Sigmoid colon (tissue), 7 donors: ENCODE data around the gene NRP1. TPM values are rescaled to one million over a fixed set of nuclear protein-coding genes. Genes with fewer than 3 reads are reported as not detected.

Experiments used
- DNase-seq: peaks from one replicate; pipeline ENCODE4 v3.0.0-alpha.2; 2019
- H3K27ac ChIP-seq, 4 donors: fragments of 200-600 bp; sonication (generic); one replicate each; pipeline ENCODE4 v1.5.1; 2016 to 2019; ENCODE audit warnings: mild to moderate bottlenecking in 1 of 4
- H3K27me3 ChIP-seq, 3 donors: fragments of 200-600 bp; sonication (generic); one replicate each; pipeline ENCODE4 v1.5.1; 2019; ENCODE audit warnings: mild to moderate bottlenecking in 1 of 3
- H3K36me3 ChIP-seq, 4 donors: fragments of 200-600 bp; sonication (generic); one replicate each; pipeline ENCODE4 v1.5.1; 2016 to 2019
- H3K4me1 ChIP-seq, 4 donors: fragments of 200-600 bp; sonication (generic); one replicate each; pipeline ENCODE4 v1.5.1; 2017 to 2019
- H3K4me3 ChIP-seq, 4 donors: fragments of 200-600 bp; sonication (generic); one replicate each; pipeline ENCODE4 v1.5.1; 2017 to 2019; ENCODE audit warnings: mild to moderate bottlenecking in 2 of 4, moderate library complexity in 1 of 4
- H3K9me3 ChIP-seq, 4 donors: fragments of 200-600 bp in 3 of 4; sonication (generic) in 3 of 4; one replicate each; pipeline versions ENCODE4 v1.5.1 to v1.6.1; 2013 to 2019
- CTCF ChIP-seq, 4 experiments: fragments of 450-650 bp in 3 of 4; fragments of 200-600 bp in 1 of 4; IDR thresholded peaks; one replicate each; pipeline ENCODE4 v1.5.1; 2016 to 2019; ENCODE audit warnings: antibody characterized with exemption in 4 of 4, mild to moderate bottlenecking in 3 of 4, moderate library complexity in 2 of 4
- EP300 ChIP-seq, 4 donors: sonication (generic); formaldehyde crosslinking; IDR thresholded peaks; one replicate each; pipeline ENCODE4 v1.6.1; 2017; ENCODE audit warnings: antibody characterized with exemption in 4 of 4
- POLR2A ChIP-seq, 2 donors: fragments of 450-650 bp; IDR thresholded peaks; one replicate each; pipeline ENCODE4 v1.6.1; 2016; ENCODE audit warnings: antibody characterized with exemption in 2 of 2, mild to moderate bottlenecking in 2 of 2, moderate library complexity in 2 of 2
- POLR2AphosphoS5 ChIP-seq, 4 donors: sonication (generic); formaldehyde crosslinking; IDR thresholded peaks; one replicate each; pipeline ENCODE4 v1.6.1; 2017; ENCODE audit warnings: antibody characterized with exemption in 4 of 4
- WGBS, 2 donors: extraction: QIAGEN DNeasy Blood & Tissue Kit; methylation state at CpG; one replicate each; pipeline ENCODE4 v1.1.7; 2013; 5-methylcytosine and 5-hydroxymethylcytosine counted together
- intact Hi-C: fragments of 100-400 bp; cut with DNase I; formaldehyde crosslinking; loops from one replicate; pipeline ENCODE4 v1.15.1; 2023
- polyA plus RNA-seq, 3 donors: library from polyadenylated mRNA; stranded (reverse); fragments of 200-250 nt; gene quantifications; one replicate each; pipeline ENCODE4 v1.2.3, GENCODE V29; 2013
- total RNA-seq, 4 donors: library from RNA; depleted of rRNA; stranded (reverse); fragments of >200 nt; gene quantifications; one replicate each; pipeline ENCODE4 v1.1.0, GENCODE V29; 2016
- donor health status: healthy with polysubstance abuse.
- donor health status: Bipolar disorder and iron deficiency.
- donor health status: healthy.

The NRP1 gene
- total and polyA plus RNA-seq, 7 donors: 3.6 to 52.4 (median 44.1) TPM

- H3K27me3 ChIP-seq: no peaks in the 10 kb centered on the region
- no peak for DNase-seq
- H3K4me3 ChIP-seq: no peak overlapping the region
- H3K36me3 ChIP-seq: peaks cover 0 to 35% (median 2%) of the 10 kb centered on the region in 4 donors
- no peaks in the 10 kb centered on the region for H3K4me1 ChIP-seq
- WGBS, 2 donors: 83 to 85% methylated on average over 3 of the region's 3 CpGs
- H3K9me3 ChIP-seq: no peaks in the 10 kb centered on the region
- TF ChIP-seq EP300 (IDR thresholded peaks at IDR 0.05): no peak
- TF ChIP-seq CTCF (IDR thresholded peaks at IDR 0.05): no peak
- TF ChIP-seq POLR2A (IDR thresholded peaks at IDR 0.05): no peak
- no peak for TF ChIP-seq POLR2AphosphoS5 (IDR thresholded peaks at IDR 0.05)
- H3K27ac ChIP-seq: no peak overlapping the region
- intact Hi-C loops: no loop called here
Measured at GRCh38 chr10:33180921-33181320, 153.5 kb downstream of the NRP1 start.

GRCh38 chr10:33180390-33180789, 154.1 kb downstream of the NRP1 start:
- no peaks in the 10 kb centered on the region for H3K9me3 ChIP-seq
- TF ChIP-seq POLR2A (IDR thresholded peaks at IDR 0.05) (no peak), CTCF (IDR thresholded peaks at IDR 0.05) (no peak), POLR2AphosphoS5 (IDR thresholded peaks at IDR 0.05) (no peak), EP300 (IDR thresholded peaks at IDR 0.05) (no peak)
- no peak overlapping the region for H3K27ac ChIP-seq
- no peak overlapping the region for H3K4me3 ChIP-seq
- no peak for DNase-seq
- WGBS, 2 donors: 85 to 92% methylated on average over 5 of the region's 5 CpGs
- H3K4me1 ChIP-seq: no peaks in the 10 kb centered on the region
- H3K27me3 ChIP-seq: no peaks in the 10 kb centered on the region
- intact Hi-C loops: no loop called here
- peaks cover 0 to 29% (median 2%) of the 10 kb centered on the region in 4 donors for H3K36me3 ChIP-seq

GRCh38 chr10:33179067-33179466, 155.4 kb downstream of the NRP1 start:
- no peak for DNase-seq
- Histone ChIP-seq H3K9me3 (no peaks in the 10 kb centered on the region), H3K4me1 (no peaks in the 10 kb centered on the region), H3K27me3 (no peaks in the 10 kb centered on the region), H3K36me3 (peaks cover 0 to 25% (median 2%) of the 10 kb centered on the region in 4 donors), H3K4me3 (no peak overlapping the region), H3K27ac (no peak overlapping the region)
- 68 to 80% methylated on average over 8 of the region's 8 CpGs for WGBS, 2 donors
- TF ChIP-seq EP300 (IDR thresholded peaks at IDR 0.05) (no peak), CTCF (IDR thresholded peaks at IDR 0.05) (no peak)
- intact Hi-C loops: no loop called here

GRCh38 chr10:33178026-33178755, 156.3 kb downstream of the NRP1 start:
- H3K27ac ChIP-seq: no peak overlapping the region
- no peak for DNase-seq
- no peak overlapping the region for H3K4me3 ChIP-seq
- H3K36me3 ChIP-seq: peaks cover 0 to 18% (median 2%) of the 10 kb centered on the region in 4 donors
- no peaks in the 10 kb centered on the region for H3K9me3 ChIP-seq
- H3K27me3 ChIP-seq: no peaks in the 10 kb centered on the region
- 60 to 83% methylated on average over 3 of the region's 3 CpGs for WGBS, 2 donors
- no peak for TF ChIP-seq POLR2A (IDR thresholded peaks at IDR 0.05)
- no peak for TF ChIP-seq CTCF (IDR thresholded peaks at IDR 0.05)
- TF ChIP-seq EP300 (IDR thresholded peaks at IDR 0.05): no peak
- TF ChIP-seq POLR2AphosphoS5 (IDR thresholded peaks at IDR 0.05): no peak
- intact Hi-C loops: no loop called here
- no peaks in the 10 kb centered on the region for H3K4me1 ChIP-seq

- TF ChIP-seq EP300 (IDR thresholded peaks at IDR 0.05) (no peak), POLR2AphosphoS5 (IDR thresholded peaks at IDR 0.05) (no peak), POLR2A (IDR thresholded peaks at IDR 0.05) (no peak), CTCF (IDR thresholded peaks at IDR 0.05) (no peak)
- Histone ChIP-seq H3K4me3 (no peak overlapping the region), H3K36me3 (peaks cover 0 to 15% (median 2%) of the 10 kb centered on the region in 4 donors), H3K27me3 (no peaks in the 10 kb centered on the region), H3K4me1 (no peaks in the 10 kb centered on the region), H3K27ac (no peak overlapping the region), H3K9me3 (no peaks in the 10 kb centered on the region)
- WGBS, 2 donors: 83 to 92% methylated on average over 2 of the region's 2 CpGs
- no peak for DNase-seq
- intact Hi-C loops: no loop called here
Measured at GRCh38 chr10:33176688-33177087, 157.8 kb downstream of the NRP1 start.
